H1 (cell line): Measurements from ENCODE around the gene BTBD9. TPM values are rescaled to one million over a fixed set of nuclear protein-coding genes. Genes with fewer than 3 reads are reported as not detected.

Experiments used
- CTCF ChIA-PET: fragments of 300-600 bp; sonication (Branson Sonifier 250); formaldehyde crosslinking; loops from one replicate; lab custom pipeline; 2021; ENCODE audit not compliant: partially characterized antibody; lab: Charles Lee
- POLR2A ChIA-PET: fragments of 300-600 bp; sonication (Branson Sonifier 250); formaldehyde crosslinking; loops from one replicate; lab custom pipeline; 2021; ENCODE audit warnings: inconsistent platforms; ENCODE audit not compliant: partially characterized antibody; lab: Charles Lee
- DNase-seq, 2 experiments: peaks; one replicate each; pipeline versions ENCODE4 v3.0.0 to v3.0.0-alpha.2; 2010 to 2022; ENCODE audit warnings: low spot score in 2 of 2, low read depth in 1 of 2, mixed read lengths in 1 of 2
- FAIRE-seq: peaks from 2 replicates; lab custom pipeline; 2011; peaks lifted over from hg19 to GRCh38; lab: Jason Lieb, UNC
- H2AFZ ChIP-seq: 2 replicates; pipeline ENCODE4 v1.8.1; 2012; ENCODE audit warnings: low read length, inconsistent platforms
- H2AK5ac ChIP-seq: 2 replicates; pipeline ENCODE4 v1.6.1; 2013; ENCODE audit warnings: low read depth, low read length
- H2BK120ac ChIP-seq: replicated peaks from 2 replicates; pipeline ENCODE3; 2013; ENCODE audit warnings: low read depth, low read length, inconsistent platforms
- H2BK12ac ChIP-seq: 2 replicates; pipeline ENCODE4 v1.6.1; 2013; ENCODE audit warnings: low read depth, low read length
- H2BK15ac ChIP-seq: 2 replicates; pipeline ENCODE4 v1.6.1; 2013; ENCODE audit warnings: low read length
- H2BK20ac ChIP-seq: 2 replicates; pipeline ENCODE4 v1.6.1; 2013; ENCODE audit warnings: low read length
- H2BK5ac ChIP-seq: 2 replicates; pipeline ENCODE4 v1.6.1; 2013; ENCODE audit warnings: low read depth, low read length
- H3K14ac ChIP-seq: 2 replicates; pipeline ENCODE4 v1.6.1; 2013; ENCODE audit warnings: inconsistent platforms; ENCODE audit not compliant: insufficient read length
- H3K18ac ChIP-seq: 2 replicates; pipeline ENCODE4 v1.6.1; 2013; ENCODE audit warnings: low read length; ENCODE audit errors: extremely low read depth
- H3K23ac ChIP-seq: 2 replicates; pipeline ENCODE4 v1.6.1; 2013; ENCODE audit warnings: inconsistent platforms; ENCODE audit not compliant: insufficient read length
- H3K23me2 ChIP-seq: 2 replicates; pipeline ENCODE4 v1.6.1; 2013; ENCODE audit warnings: low read depth, low read length
- H3K27ac ChIP-seq: 2 replicates; pipeline ENCODE4 v1.6.1; 2011; ENCODE audit warnings: low read depth, low read length, inconsistent platforms
- H3K27me3 ChIP-seq, 4 experiments: replicated peaks in 1 of 4; 1 replicate in 1 of 4; 2 replicates in 3 of 4; pipeline versions ENCODE4 v1.6.1 to v1.8.1; 2011 to 2013; ENCODE audit warnings: low read length in 3 of 4, mild to moderate bottlenecking in 3 of 4, inconsistent platforms in 2 of 4, mixed read lengths in 2 of 4, moderate library complexity in 1 of 4; ENCODE audit not compliant: control insufficient read depth in 3 of 4, insufficient read depth in 3 of 4; ENCODE audit errors: extremely low read depth in 1 of 4
- H3K36me3 ChIP-seq, 4 experiments: 2 replicates each; pipeline versions ENCODE4 v1.6.1 to v1.8.1; 2011 to 2013; ENCODE audit warnings: mild to moderate bottlenecking in 4 of 4, low read length in 3 of 4, moderate library complexity in 2 of 4, control low read depth in 1 of 4, inconsistent platforms in 1 of 4; ENCODE audit not compliant: insufficient read depth in 4 of 4, control insufficient read depth in 2 of 4
- H3K4ac ChIP-seq: replicated peaks from 2 replicates; pipeline ENCODE3; 2013; ENCODE audit warnings: low read length, low read depth, mixed read lengths, inconsistent platforms; ENCODE audit not compliant: insufficient read length
- H3K4me1 ChIP-seq, 4 experiments: replicated peaks in 1 of 4; 1 replicate in 1 of 4; 2 replicates in 3 of 4; pipeline versions ENCODE4 v1.6.1 to v1.8.1; 2011 to 2013; ENCODE audit warnings: low read length in 3 of 4, inconsistent platforms in 2 of 4, mixed read lengths in 1 of 4; ENCODE audit not compliant: insufficient read depth in 4 of 4, control insufficient read depth in 3 of 4
- H3K4me2 ChIP-seq, 2 experiments: 2 replicates each; pipeline versions ENCODE4 v1.6.1 to v1.8.1; 2011 to 2013; ENCODE audit warnings: low read depth in 2 of 2, low read length in 2 of 2, control low read depth in 1 of 2, inconsistent platforms in 1 of 2, mild to moderate bottlenecking in 1 of 2; ENCODE audit not compliant: insufficient read depth in 1 of 2
- H3K4me3 ChIP-seq, 4 experiments: fragments of 200-600, 300-600 bp in 1 of 4; sonication (generic), shearing (Covaris generic), sonication (Bioruptor Twin) in 1 of 4; 2 replicates each; pipeline versions ENCODE4 v1.5.1 to v1.8.1; 2011 to 2016; ENCODE audit warnings: low read length in 4 of 4, low read depth in 3 of 4, control low read depth in 2 of 4, inconsistent platforms in 2 of 4, mild to moderate bottlenecking in 2 of 4, mixed read lengths in 1 of 4, moderate library complexity in 1 of 4; ENCODE audit not compliant: insufficient read depth in 2 of 4; ENCODE audit errors: extremely low read depth in 1 of 4
- H3K56ac ChIP-seq: replicated peaks from 2 replicates; pipeline ENCODE3; 2013; ENCODE audit warnings: low read depth, mild to moderate bottlenecking, mixed read lengths, low read length, inconsistent platforms; ENCODE audit not compliant: insufficient read length
- H3K79me1 ChIP-seq: 2 replicates; pipeline ENCODE4 v1.6.1; 2013; ENCODE audit warnings: low read depth, low read length, control low read depth
- H3K79me2 ChIP-seq, 2 experiments: 2 replicates each; pipeline versions ENCODE4 v1.6.1 to v1.8.1; 2012 to 2013; ENCODE audit warnings: low read length in 2 of 2, mild to moderate bottlenecking in 2 of 2, inconsistent platforms in 1 of 2; ENCODE audit not compliant: insufficient read depth in 2 of 2, control insufficient read depth in 1 of 2
- H3K9ac ChIP-seq, 4 experiments: replicated peaks in 1 of 4; 1 replicate in 1 of 4; 2 replicates in 3 of 4; pipeline versions ENCODE4 v1.6.1 to v1.8.1; 2011 to 2013; ENCODE audit warnings: low read depth in 3 of 4, low read length in 3 of 4, control low read depth in 2 of 4, mild to moderate bottlenecking in 2 of 4, moderate library complexity in 2 of 4, inconsistent platforms in 1 of 4; ENCODE audit errors: extremely low read depth in 1 of 4
- H3K9me3 ChIP-seq, 2 experiments: 2 replicates each; pipeline versions ENCODE4 v1.6.1 to v1.8.1; 2012 to 2013; ENCODE audit warnings: mild to moderate bottlenecking in 2 of 2, moderate library complexity in 2 of 2, control low read depth in 1 of 2, inconsistent platforms in 1 of 2, low read depth in 1 of 2, low read length in 1 of 2, mixed read lengths in 1 of 2; ENCODE audit not compliant: insufficient read depth in 2 of 2
- H4K20me1 ChIP-seq, 2 experiments: replicated peaks in 1 of 2; 2 replicates each; pipeline versions ENCODE3 to v1.8.1; 2011 to 2013; ENCODE audit warnings: inconsistent platforms in 2 of 2, low read length in 2 of 2, mild to moderate bottlenecking in 1 of 2; ENCODE audit not compliant: insufficient read depth in 2 of 2, control insufficient read depth in 1 of 2
- H4K5ac ChIP-seq: 2 replicates; pipeline ENCODE4 v1.6.1; 2013; ENCODE audit warnings: low read length, low read depth, mixed read lengths, inconsistent platforms; ENCODE audit not compliant: insufficient read length
- H4K8ac ChIP-seq: 2 replicates; pipeline ENCODE4 v1.8.0; 2013; ENCODE audit warnings: mild to moderate bottlenecking, moderate library complexity, low read length, inconsistent platforms; ENCODE audit not compliant: insufficient read depth; ENCODE audit errors: extremely low read depth
- H4K91ac ChIP-seq: replicated peaks from 2 replicates; pipeline ENCODE3; 2013; ENCODE audit warnings: low read length, mixed read lengths, inconsistent platforms; ENCODE audit not compliant: insufficient read length
- GABPA ChIP-seq: IDR thresholded peaks from 2 replicates; pipeline ENCODE4 v1.6.1; 2011; ENCODE audit warnings: mild to moderate bottlenecking, low read length, moderate library complexity, borderline replicate concordance; ENCODE audit not compliant: insufficient read depth
- SUZ12 ChIP-seq: fragments of 200-600 bp; sonication (generic); IDR thresholded peaks from 2 replicates; pipeline ENCODE4 v1.6.1; 2012; ENCODE audit warnings: mild to moderate bottlenecking, inconsistent platforms, low read length, moderate library complexity, mixed read lengths
- WGBS, 2 experiments: shearing (Covaris generic) in 1 of 2; methylation state at CpG; one replicate each; pipeline versions ENCODE4 v1.1.6 to v1.1.7; 2013 to 2015; ENCODE audit warnings: low lambda C conversion rate in 2 of 2, mixed read lengths in 2 of 2, inconsistent platforms in 1 of 2, low coverage in 1 of 2, missing lambda C conversion rate in 1 of 2; ENCODE audit not compliant: insufficient replicate concordance in 2 of 2, insufficient coverage in 1 of 2, insufficient read length in 1 of 2; ENCODE audit errors: extremely low coverage in 1 of 2, missing lambda C conversion rate in 1 of 2; 5-methylcytosine and 5-hydroxymethylcytosine counted together
- polyA plus RNA-seq, 7 experiments: library from polyadenylated mRNA; depleted of rRNA in 3 of 7; stranded (reverse) in 5 of 7; unstranded in 2 of 7; fragments of >200 nt in 5 of 7; fragments of 200-250 nt in 2 of 7; gene quantifications; 1 replicate in 5 of 7; 2 replicates in 1 of 7; 4 replicates in 1 of 7; pipeline versions ENCODE4 v1.2.1 to v1.2.3, GENCODE V29; 2011 to 2013; ENCODE audit warnings: missing spikeins in 2 of 7, mixed read lengths in 2 of 7
- total RNA-seq: library from RNA; stranded (reverse); fragmentation: NEBNext Ultra II Directional; extraction: Animal tissue kit (Norgen Biotek cat#: 25700); gene quantifications from 2 replicates; pipeline ENCODE4 v1.2.1, GENCODE V29; 2021

The BTBD9 gene
- total and polyA plus RNA-seq, 2 of the 8 experiments (the other 6 are each of a cell fraction or from before 2014, with no cell fraction given): 0.92 to 4.1 TPM

DNA sequence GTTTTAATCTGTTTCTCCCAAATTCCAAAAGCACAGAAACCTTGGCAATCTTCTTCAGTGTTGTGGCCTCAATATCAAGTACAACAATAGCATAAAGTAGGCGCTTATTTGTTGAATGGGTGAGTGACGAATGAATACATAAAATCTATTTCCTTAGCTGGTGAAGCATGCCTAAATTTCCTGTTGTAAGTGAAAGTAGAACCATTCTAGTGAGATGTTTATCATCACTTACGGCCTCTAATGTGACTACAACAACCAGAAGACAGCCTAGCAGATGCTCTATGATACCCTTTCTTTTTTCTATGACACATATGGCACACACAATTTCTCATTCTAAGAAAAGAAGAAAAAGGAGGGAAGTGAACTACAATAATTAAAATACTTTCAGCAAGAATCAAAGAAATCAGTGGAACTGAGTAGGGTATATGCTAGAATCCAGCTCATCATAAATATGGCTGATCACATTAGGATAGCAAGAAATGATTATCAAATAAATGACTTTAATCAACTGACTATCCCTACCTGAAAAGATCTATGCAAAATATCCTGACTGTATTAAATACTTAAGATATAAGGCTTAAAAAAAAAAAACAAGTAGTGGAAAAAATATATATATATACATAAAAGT is 67.4 kb downstream of the BTBD9 start:
- FAIRE-seq: no peak

More for the DNA sequence above, 67.4 kb downstream of the BTBD9 start:
- Histone ChIP-seq H4K8ac (no peak overlapping the region), H2BK120ac (no peak overlapping the region), H3K9ac (no peak overlapping the region), H3K18ac (no peak overlapping the region), H3K4me3 (no peak overlapping the region), H4K91ac (no peak overlapping the region), H3K79me2 (no peaks in the 10 kb centered on the region), H2BK20ac (no peak overlapping the region), H2BK5ac (no peak overlapping the region), H4K5ac (no peak overlapping the region), H2AK5ac (no peak overlapping the region), H3K56ac (no peak overlapping the region), H3K4me2 (no peak overlapping the region), H2AFZ (no peak overlapping the region), H2BK15ac (no peak overlapping the region), H3K79me1 (no peaks in the 10 kb centered on the region), H3K4ac (no peak overlapping the region), H3K36me3 (no peaks in the 10 kb centered on the region), H3K23me2 (no peaks in the 10 kb centered on the region), H3K23ac (no peak overlapping the region), H3K27me3 (no peaks in the 10 kb centered on the region), H3K9me3 (no peaks in the 10 kb centered on the region), H2BK12ac (no peak overlapping the region), H3K27ac (no peak overlapping the region), H3K4me1 (peaks cover 0 to 4% (median 0%) of the 10 kb centered on the region in 4 experiments; a peak in 1 of 7 replicates), H3K14ac (no peak overlapping the region), H4K20me1 (no peaks in the 10 kb centered on the region)
- POLR2A ChIA-PET: no interaction called here
- no peak for TF ChIP-seq GABPA
- TF ChIP-seq SUZ12: no peak
- CTCF ChIA-PET: interaction anchor here (1.0 kb wide), 2 partner anchors 9 to 73 kb away, joined by 3 to 4 read pairs; no protein-coding TSS in a partner anchor
- 87% methylated on average over 3 of the region's 3 CpGs; no CpG with 5 or more reads in 1 of the 2 experiments for WGBS, 2 experiments
- no peak for DNase-seq
